Body of pancreas (tissue), 4 donors: ENCODE data around the gene ROR1. TPM values are rescaled to one million over a fixed set of nuclear protein-coding genes. Genes with fewer than 3 reads are reported as not detected.

Source experiments
- ATAC-seq: fragments of 150-250 bp; one replicate; pipeline ENCODE4 v1.9.1; 2016
- DNase-seq, 4 donors: peaks; one replicate each; pipeline ENCODE4 v3.0.0-alpha.2; 2019
- H3K27ac ChIP-seq, 4 donors: fragments of 200-600 bp; sonication (generic); 1 replicate in 3 of 4; 2 replicates in 1 of 4; pipeline versions ENCODE4 v1.5.1 to v1.6.1; 2016 to 2019; ENCODE audit warnings: mild to moderate bottlenecking in 1 of 4, mixed read lengths in 1 of 4, moderate library complexity in 1 of 4
- H3K27me3 ChIP-seq, 2 donors: fragments of 200-600 bp; sonication (generic); one replicate each; pipeline ENCODE4 v1.6.0; 2016; ENCODE audit warnings: mild to moderate bottlenecking in 1 of 2
- H3K36me3 ChIP-seq, 2 donors: fragments of 200-600 bp; sonication (generic); replicated peaks in 1 of 2; 2 replicates each; pipeline ENCODE4 v1.5.1; 2016; ENCODE audit warnings: low read depth in 2 of 2; ENCODE audit not compliant: insufficient read depth in 1 of 2
- H3K4me1 ChIP-seq: fragments of 200-600 bp; sonication (generic); one replicate; pipeline ENCODE4 v1.6.0; 2016
- H3K4me3 ChIP-seq, 2 donors: fragments of 200-600 bp; sonication (generic); 1 replicate in 1 of 2; 2 replicates in 1 of 2; pipeline ENCODE4 v1.5.1; 2016 to 2019
- H3K9me3 ChIP-seq, 3 donors: fragments of 200-600 bp; sonication (generic); 1 replicate in 2 of 3; 2 replicates in 1 of 3; pipeline ENCODE4 v1.5.1; 2016
- CTCF ChIP-seq, 7 experiments: fragments of 450-650 bp in 4 of 7; fragments of 200-600 bp in 3 of 7; sonication (generic) in 3 of 7; IDR thresholded peaks; one replicate each; pipeline ENCODE4 v1.5.1; 2016 to 2019; ENCODE audit warnings: antibody characterized with exemption in 7 of 7
- POLR2A ChIP-seq, 3 donors: fragments of 450-650 bp; IDR thresholded peaks; one replicate each; pipeline ENCODE4 v1.6.1; 2016; ENCODE audit warnings: antibody characterized with exemption in 3 of 3, mild to moderate bottlenecking in 2 of 3
- whole genome bisulfite sequencing, 2 donors: methylation state at CpG; one replicate each; pipeline ENCODE4 v1.1.5; 2017; 5-methylcytosine and 5-hydroxymethylcytosine counted together
- intact Hi-C: fragments of 100-400 bp; cut with DNase I; formaldehyde crosslinking; loops from one replicate; pipeline ENCODE4 v1.15.1; 2023
- total RNA-seq, 2 donors: library from RNA; depleted of rRNA; stranded (reverse); fragments of >200 nt; gene quantifications; one replicate each; pipeline ENCODE4 v1.1.0, GENCODE V29; 2016

The ROR1 gene
- total RNA-seq, 2 donors from 2014 or later, result 26.7 to 56.0 TPM

- 11 to 21% methylated on average over 1 of the region's 1 CpG for WGBS, 2 donors
- H3K36me3 ChIP-seq, result no peaks in the 10 kb centered on the region
- H3K9me3 ChIP-seq, result no peaks in the 10 kb centered on the region
- no peak overlapping the region for H3K4me3 ChIP-seq
- TF ChIP-seq POLR2A (IDR thresholded peaks at IDR 0.05) (no peak), CTCF (IDR thresholded peaks at IDR 0.05) (no peak)
- ATAC-seq (no peak), DNase-seq (peak in 2 of 4 donors; percentile 22 to 30)
- no peak overlapping the region for H3K27ac ChIP-seq
- H3K4me1 ChIP-seq, result no peaks in the 10 kb centered on the region
- no peaks in the 10 kb centered on the region for H3K27me3 ChIP-seq
- intact Hi-C loops, result no loop called here
Observed at GRCh38 chr1:64161357-64161941, 387.6 kb downstream of the ROR1 start.

- intact Hi-C loops, result no loop called here
- no peak for TF ChIP-seq CTCF (IDR thresholded peaks at IDR 0.05)
- no peak for TF ChIP-seq POLR2A (IDR thresholded peaks at IDR 0.05)
- no peaks in the 10 kb centered on the region for H3K36me3 ChIP-seq
- no peak overlapping the region for H3K27ac ChIP-seq
- no peak for ATAC-seq
- no peaks in the 10 kb centered on the region for H3K9me3 ChIP-seq
- 85 to 94% methylated on average over 6 of the region's 6 CpGs for WGBS, 2 donors
- no peak for DNase-seq
- no peaks in the 10 kb centered on the region for H3K4me1 ChIP-seq
- H3K4me3 ChIP-seq, result no peak overlapping the region
- H3K27me3 ChIP-seq, result no peaks in the 10 kb centered on the region
Observed at GRCh38 chr1:64162151-64162550, 388.3 kb downstream of the ROR1 start.

- WGBS, 2 donors, result 100% methylated on average over 1 of the region's 1 CpG
- no peak overlapping the region for H3K4me3 ChIP-seq
- H3K4me1 ChIP-seq, result no peaks in the 10 kb centered on the region
- H3K27me3 ChIP-seq, result no peaks in the 10 kb centered on the region
- no peak overlapping the region for H3K27ac ChIP-seq
- intact Hi-C loops, result no loop called here
- H3K9me3 ChIP-seq, result no peaks in the 10 kb centered on the region
- DNase-seq (no peak), ATAC-seq (no peak)
- TF ChIP-seq CTCF (IDR thresholded peaks at IDR 0.05), result no peak
- no peak for TF ChIP-seq POLR2A (IDR thresholded peaks at IDR 0.05)
- no peaks in the 10 kb centered on the region for H3K36me3 ChIP-seq
Observed at GRCh38 chr1:64162804-64163203, 389.0 kb downstream of the ROR1 start.

GRCh38 chr1:64163431-64163830 lies 389.6 kb downstream of the ROR1 start:
- TF ChIP-seq POLR2A (IDR thresholded peaks at IDR 0.05), result no peak
- TF ChIP-seq CTCF (IDR thresholded peaks at IDR 0.05), result no peak
- intact Hi-C loops, result no loop called here
- ATAC-seq, result no peak
- Histone ChIP-seq H3K9me3 (no peaks in the 10 kb centered on the region), H3K27me3 (no peaks in the 10 kb centered on the region), H3K4me1 (no peaks in the 10 kb centered on the region), H3K36me3 (no peaks in the 10 kb centered on the region), H3K4me3 (no peak overlapping the region), H3K27ac (no peak overlapping the region)
- WGBS, 2 donors, result 83 to 88% methylated on average over 4 of the region's 4 CpGs
- no peak for DNase-seq

GRCh38 chr1:64163970-64164369 lies 390.2 kb downstream of the ROR1 start:
- 19 to 32% methylated on average over 1 of the region's 1 CpG for WGBS, 2 donors
- Histone ChIP-seq H3K9me3 (no peaks in the 10 kb centered on the region), H3K27me3 (no peaks in the 10 kb centered on the region), H3K4me3 (no peak overlapping the region), H3K36me3 (no peaks in the 10 kb centered on the region), H3K4me1 (no peaks in the 10 kb centered on the region), H3K27ac (no peak overlapping the region)
- intact Hi-C loops, result no loop called here
- TF ChIP-seq CTCF (IDR thresholded peaks at IDR 0.05) (peak in 5 of 7 experiments; percentile 15 to 45 (median 34)), POLR2A (IDR thresholded peaks at IDR 0.05) (no peak)
- ATAC-seq (no peak), DNase-seq (no peak)
